Measurements from ENCODE around the gene MAP7D1. TPM values are rescaled to one million over a fixed set of nuclear protein-coding genes. Genes with fewer than 3 reads are reported as not detected.

Gene MAP7D1
- total RNA-seq, 1 experiment from 2014 or later = 82.4 TPM

GRCh38 chr1:36126797-36127500 is 29.0 kb upstream of the MAP7D1 start:
- DNase-seq (ENCODE audit: low read depth) = no peak

DNA sequence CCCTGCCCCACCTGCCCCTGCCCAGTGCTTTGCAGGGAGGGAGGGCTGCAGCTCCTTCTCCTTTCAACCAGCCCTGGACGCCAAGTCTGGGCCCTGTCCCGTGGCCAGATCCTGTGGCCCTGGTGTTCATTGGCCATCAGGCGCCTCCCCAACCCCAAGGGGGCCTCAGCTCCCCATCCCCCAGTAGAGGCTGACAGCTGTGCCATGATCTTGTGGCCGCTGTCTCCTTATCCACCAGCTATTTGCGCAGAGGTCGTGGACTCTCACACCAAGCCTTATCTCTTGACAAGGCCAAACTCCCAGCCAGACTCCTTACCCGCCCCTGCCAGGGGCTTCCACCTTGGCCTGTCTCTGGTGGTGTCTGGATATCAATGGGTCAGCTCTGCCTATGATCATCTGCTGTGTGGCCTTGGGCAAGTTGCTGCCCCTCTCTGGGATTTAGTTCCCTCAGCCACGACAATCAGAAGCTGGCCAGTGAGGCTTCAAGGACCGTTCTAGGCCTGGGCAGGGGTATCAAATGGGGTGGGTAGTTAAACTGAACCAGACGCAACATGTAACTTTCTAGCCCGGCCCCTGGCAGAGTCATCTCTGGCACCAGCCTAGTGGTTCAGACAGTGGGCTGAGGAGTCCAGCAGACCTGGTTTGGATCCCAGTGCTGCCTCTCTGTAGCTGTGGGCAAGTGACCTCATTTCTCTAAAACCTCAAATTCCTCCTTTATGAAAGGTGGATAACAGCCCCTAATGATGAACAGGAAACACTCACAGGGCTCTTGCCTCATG is 27.6 kb upstream of the MAP7D1 start:
- peak; percentile 78 for DNase-seq (ENCODE audit: low read depth)

- no peak for DNase-seq (ENCODE audit: low read depth)
These were observed 27.1 kb upstream of the MAP7D1 start for GRCh38 chr1:36128905-36129206.

- DNase-seq (ENCODE audit: low read depth) = no peak
These were observed 23.9 kb upstream of the MAP7D1 start for GRCh38 chr1:36132029-36132428.

DNA sequence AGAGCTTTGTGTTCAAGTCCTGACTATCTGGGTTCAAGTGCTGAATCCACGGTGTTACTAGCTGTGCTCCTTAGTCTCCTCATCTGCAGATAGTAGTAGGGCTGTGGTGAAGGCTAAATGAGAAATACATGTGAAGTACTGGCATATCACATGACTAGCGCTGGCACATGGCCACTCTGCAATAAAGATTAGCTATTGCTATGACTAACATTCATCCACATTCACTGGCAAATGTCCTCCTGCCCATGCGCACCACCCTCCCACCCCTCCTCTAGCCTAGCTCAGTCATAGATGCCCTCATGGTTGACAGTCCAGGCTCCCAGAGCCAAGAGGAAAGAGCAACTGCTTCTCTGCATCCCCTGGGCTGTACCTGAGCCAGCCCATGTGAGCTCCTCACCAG is 22.5 kb upstream of the MAP7D1 start:
- DNase-seq (ENCODE audit: low read depth) = peak; percentile 93

DNA sequence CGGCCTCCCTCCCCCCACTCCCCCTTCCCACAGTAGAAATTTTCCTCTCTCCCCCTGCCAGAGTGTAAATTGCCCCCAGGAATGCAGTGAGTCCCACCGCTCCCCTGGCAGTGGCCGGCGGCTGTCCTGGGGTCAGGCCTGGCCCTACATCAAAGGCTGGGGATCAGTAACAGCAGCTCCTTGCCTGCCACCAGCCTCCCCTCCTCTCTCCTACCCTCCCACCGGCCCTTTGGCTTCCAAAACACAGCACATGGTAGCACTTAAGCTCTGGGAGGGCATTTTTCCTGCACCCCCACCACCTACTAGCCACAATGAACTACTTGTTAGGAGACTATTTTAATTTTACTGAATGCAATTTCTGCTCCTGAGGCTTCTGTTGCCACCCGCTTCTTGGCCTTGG is 21.9 kb upstream of the MAP7D1 start:
- DNase-seq (ENCODE audit: low read depth) = peak; percentile 56

GRCh38 chr1:36134505-36135329 is 21.2 kb upstream of the MAP7D1 start:
- DNase-seq (ENCODE audit: low read depth) = peak; percentile 61

GRCh38 chr1:36135330-36135667 is 20.7 kb upstream of the MAP7D1 start:
- no peak for DNase-seq (ENCODE audit: low read depth)

DNA sequence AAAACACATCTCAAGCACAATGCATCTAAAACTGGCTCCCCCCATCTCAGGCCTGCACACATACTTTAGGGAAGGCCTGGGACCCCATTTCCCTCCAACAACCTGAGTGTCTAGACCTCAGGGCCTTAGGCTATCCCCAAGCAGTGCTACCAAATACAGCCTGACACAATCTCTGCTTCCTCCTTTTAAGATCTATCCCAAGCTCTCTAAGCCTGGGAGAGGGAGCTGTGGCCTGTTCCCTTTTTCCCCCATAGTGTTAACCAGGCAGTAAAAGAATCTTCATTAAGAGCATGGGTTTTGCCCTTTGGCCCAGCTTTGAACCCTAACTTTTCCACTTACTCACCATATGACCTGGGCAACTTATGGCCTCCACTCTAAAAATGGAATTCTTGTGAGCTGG is 20.2 kb upstream of the MAP7D1 start:
- DNase-seq (ENCODE audit: low read depth) = no peak

GRCh38 chr1:36136535-36136934 is 19.4 kb upstream of the MAP7D1 start:
- peak; percentile 81 for DNase-seq (ENCODE audit: low read depth)

GRCh38 chr1:36137226-36137625 is 18.7 kb upstream of the MAP7D1 start:
- DNase-seq (ENCODE audit: low read depth) = no peak

GRCh38 chr1:36137776-36138175 is 18.2 kb upstream of the MAP7D1 start:
- no peak for DNase-seq (ENCODE audit: low read depth)

DNA sequence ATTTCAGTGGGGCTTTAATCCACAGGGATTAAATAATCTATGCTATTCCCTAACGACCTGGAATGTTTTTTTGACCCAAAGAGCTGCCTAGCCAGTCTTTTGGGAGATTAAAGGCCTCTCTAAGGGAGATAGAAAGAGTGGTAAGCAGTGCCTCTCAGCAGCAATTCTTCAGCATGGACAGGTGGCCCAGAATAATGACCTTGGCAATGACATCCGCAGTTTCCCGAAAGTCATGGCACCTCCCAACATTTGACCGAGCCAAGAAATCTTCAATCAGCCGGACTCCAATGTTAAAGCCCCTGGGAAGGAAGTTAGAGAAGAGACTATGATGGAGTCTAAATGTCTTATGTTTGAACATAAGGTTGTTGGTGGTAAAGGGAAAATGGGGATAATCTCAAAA is 16.4 kb upstream of the MAP7D1 start:
- no peak for DNase-seq (ENCODE audit: low read depth)

DNA sequence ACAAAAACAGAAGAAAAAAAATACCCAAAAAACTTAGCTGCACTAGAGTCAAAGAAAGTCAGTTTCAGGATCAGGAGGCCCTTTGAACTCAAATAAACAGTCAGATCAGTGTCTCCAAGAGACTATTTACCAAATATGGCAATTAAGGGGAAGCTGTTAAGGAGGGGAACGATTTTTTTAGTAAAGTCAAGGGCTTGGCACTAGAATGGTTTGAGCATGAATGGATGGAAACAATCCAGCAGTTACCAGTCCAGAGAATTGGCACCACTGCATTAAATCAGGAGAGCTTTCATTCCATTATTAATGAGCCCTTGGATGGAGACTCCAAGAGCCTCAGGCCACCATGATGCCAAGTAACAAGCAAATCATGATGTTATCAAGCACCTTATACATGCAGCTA is 13.8 kb upstream of the MAP7D1 start:
- DNase-seq (ENCODE audit: low read depth) = peak; percentile 29

DNA sequence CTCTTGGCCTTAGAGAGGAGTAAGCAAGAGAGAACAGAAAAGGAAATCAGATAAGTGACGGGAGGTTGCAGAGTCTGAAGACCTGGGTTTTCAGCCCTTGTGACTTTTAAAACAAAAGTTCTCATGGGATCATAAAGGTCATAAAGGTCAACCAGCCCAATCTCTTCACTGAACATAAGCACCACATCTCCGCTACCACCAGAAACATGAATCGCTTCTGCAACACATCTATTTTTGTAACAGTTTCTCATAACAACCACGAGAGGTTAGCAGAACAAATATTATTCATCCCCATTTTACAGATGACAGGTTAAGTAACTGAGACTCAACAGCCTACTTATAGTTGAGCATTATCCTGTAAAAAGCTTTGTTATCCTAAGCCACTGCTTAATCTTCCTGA is 12.5 kb upstream of the MAP7D1 start:
- no peak for DNase-seq (ENCODE audit: low read depth)

DNA sequence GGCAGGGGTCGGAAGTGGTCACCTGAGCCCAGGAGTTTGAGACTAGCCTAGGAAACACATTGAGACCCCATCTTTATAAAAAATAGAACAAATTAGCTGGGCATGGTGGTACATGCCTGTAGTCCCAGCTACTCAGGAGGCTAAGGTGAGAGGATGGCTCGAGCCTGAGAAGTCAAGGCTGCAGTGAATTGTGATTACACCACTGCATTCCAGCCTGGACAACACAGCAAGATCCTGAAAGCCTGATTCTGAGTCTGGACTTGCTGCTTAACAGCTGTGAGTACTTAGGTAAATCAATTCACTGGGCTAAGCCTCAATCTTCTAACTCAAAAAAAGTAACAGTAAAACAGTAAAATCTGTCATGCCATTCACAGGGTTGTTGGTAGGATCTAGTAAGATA is 11.5 kb upstream of the MAP7D1 start:
- no peak for DNase-seq (ENCODE audit: low read depth)

DNA sequence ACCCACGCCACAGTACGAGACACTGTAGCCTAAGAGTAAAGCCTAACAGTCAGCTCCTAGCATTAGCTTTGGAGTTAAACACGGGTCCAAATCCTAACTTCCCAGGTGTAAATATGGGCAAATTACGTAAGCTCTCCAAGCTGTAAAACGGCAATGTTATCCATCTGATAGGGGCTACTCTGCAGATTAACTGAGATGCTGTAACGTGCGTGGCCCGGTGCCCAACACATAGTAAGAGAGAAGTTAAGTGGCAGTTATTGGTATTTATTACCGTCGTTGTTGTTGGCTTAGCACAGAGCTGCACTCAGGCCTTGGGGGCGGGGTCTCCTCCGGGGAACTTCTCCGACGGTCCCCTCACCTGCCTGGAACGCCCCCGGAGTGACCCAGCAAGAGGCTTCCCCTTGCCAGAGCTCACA is 7.1 kb upstream of the MAP7D1 start:
- DNase-seq (ENCODE audit: low read depth) = no peak

DNA sequence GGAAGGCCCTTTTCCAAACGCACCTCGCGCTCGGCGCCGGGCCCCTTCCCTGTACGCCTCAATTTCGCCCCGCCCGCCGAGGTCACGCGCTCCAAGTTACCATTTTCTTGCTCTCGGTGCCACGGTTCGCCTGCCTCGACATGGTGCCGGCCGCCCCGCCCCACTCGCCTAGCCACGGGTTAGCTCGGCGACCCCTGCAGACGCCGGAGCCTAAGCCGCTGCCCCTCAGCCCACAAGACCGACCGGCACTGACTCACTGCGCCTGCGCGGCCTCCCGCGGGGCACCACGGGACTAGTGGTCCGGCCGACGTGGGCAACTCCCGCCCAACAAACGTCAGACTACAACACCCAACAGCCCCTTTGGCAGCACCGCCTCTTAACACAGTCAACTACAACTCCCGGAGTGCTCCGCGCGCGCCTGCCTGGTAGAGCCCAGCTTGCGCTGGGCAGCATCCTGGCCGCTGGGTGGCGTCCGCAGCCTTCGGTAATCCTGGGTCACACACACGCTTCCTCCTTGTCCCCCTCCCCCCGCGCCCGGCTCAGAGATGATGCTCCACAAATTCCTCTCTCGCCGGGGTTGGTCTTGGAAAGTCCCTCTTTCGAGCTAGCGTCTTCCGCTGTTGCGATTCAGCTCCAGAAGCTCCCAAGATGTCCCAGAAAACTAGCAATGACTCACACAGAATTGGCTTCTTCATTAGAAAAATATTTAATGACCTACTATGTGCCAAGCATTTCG is 6.6 kb upstream of the MAP7D1 start, which contains the start of gene TRAPPC3:
TRAPPC3 (minus strand) TSS at position 250 of the 736 bp plus-strand sequence; CDS start at position 142, 108 bp downstream.
- peak; percentile 100 for DNase-seq (ENCODE audit: low read depth)

DNA sequence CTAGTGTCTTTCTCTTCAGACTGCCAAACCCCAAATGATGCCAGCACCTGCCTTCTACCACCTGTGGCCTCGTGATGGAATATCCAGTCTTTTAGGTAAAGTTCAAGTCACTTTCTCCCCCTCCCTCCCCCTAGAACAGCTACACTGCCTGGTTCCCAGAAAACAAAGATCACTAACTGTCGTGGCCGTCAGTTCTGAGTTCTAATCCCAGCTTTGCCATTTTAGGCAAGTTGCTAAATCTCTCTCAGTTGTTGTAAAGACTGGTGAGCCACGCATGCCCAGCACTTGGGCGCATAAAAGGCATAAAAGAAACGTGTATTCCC is 6.0 kb upstream of the MAP7D1 start:
- no peak for DNase-seq (ENCODE audit: low read depth)

- peak; percentile 98 for DNase-seq (ENCODE audit: low read depth)
These were observed 5.4 kb upstream of the MAP7D1 start for GRCh38 chr1:36150296-36151133.

Measured in RPMI7951 (cell line).